ENCODE data around the gene FCAMR. TPM values are rescaled to one million over a fixed set of nuclear protein-coding genes. Genes with fewer than 3 reads are reported as not detected.

The FCAMR gene
- total and polyA plus RNA-seq, 9 donors: not detected

- Histone ChIP-seq H3K36me3 (no peaks in the 10 kb centered on the region), H3K9me3 (no peaks in the 10 kb centered on the region), H3K4me1 (ENCODE audit: insufficient read depth) (no peaks in the 10 kb centered on the region), H3K27ac (no peak overlapping the region), H3K27me3 (no peaks in the 10 kb centered on the region), H3K4me3 (no peak overlapping the region)
- 23 to 53% (median 36%) methylated on average over 5 of the region's 5 CpGs for WGBS, 3 donors
- no peak for DNase-seq
- intact Hi-C loops (cut with DNase I): no loop called here
- TF ChIP-seq, protein P1, sequence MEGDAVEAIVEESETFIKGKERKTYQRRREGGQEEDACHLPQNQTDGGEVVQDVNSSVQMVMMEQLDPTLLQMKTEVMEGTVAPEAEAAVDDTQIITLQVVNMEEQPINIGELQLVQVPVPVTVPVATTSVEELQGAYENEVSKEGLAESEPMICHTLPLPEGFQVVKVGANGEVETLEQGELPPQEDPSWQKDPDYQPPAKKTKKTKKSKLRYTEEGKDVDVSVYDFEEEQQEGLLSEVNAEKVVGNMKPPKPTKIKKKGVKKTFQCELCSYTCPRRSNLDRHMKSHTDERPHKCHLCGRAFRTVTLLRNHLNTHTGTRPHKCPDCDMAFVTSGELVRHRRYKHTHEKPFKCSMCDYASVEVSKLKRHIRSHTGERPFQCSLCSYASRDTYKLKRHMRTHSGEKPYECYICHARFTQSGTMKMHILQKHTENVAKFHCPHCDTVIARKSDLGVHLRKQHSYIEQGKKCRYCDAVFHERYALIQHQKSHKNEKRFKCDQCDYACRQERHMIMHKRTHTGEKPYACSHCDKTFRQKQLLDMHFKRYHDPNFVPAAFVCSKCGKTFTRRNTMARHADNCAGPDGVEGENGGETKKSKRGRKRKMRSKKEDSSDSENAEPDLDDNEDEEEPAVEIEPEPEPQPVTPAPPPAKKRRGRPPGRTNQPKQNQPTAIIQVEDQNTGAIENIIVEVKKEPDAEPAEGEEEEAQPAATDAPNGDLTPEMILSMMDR (IDR thresholded peaks at IDR 0.05): no peak
- TF ChIP-seq POLR2A (IDR thresholded peaks at IDR 0.05) (no peak), EP300 (IDR thresholded peaks at IDR 0.05) (no peak)
Observed at GRCh38 chr1:206969090-206969489, 1.2 kb downstream of the FCAMR start.

- TF ChIP-seq, protein P1 (IDR thresholded peaks at IDR 0.05): no peak
- no peak for TF ChIP-seq EP300 (IDR thresholded peaks at IDR 0.05)
- TF ChIP-seq POLR2A (IDR thresholded peaks at IDR 0.05): no peak
- intact Hi-C loops (cut with DNase I): no loop called here
- no peaks in the 10 kb centered on the region for H3K9me3 ChIP-seq
- no peak for DNase-seq
- H3K27ac ChIP-seq: no peak overlapping the region
- no peak overlapping the region for H3K4me3 ChIP-seq
- H3K4me1 ChIP-seq (ENCODE audit: insufficient read depth): no peaks in the 10 kb centered on the region
- no peaks in the 10 kb centered on the region for H3K27me3 ChIP-seq
- H3K36me3 ChIP-seq: no peaks in the 10 kb centered on the region
- whole genome bisulfite sequencing, 3 donors: 62 to 79% (median 64%) methylated on average over 8 of the region's 8 CpGs
Observed at GRCh38 chr1:206967096-206967849, 3.0 kb downstream of the FCAMR start.

DNA sequence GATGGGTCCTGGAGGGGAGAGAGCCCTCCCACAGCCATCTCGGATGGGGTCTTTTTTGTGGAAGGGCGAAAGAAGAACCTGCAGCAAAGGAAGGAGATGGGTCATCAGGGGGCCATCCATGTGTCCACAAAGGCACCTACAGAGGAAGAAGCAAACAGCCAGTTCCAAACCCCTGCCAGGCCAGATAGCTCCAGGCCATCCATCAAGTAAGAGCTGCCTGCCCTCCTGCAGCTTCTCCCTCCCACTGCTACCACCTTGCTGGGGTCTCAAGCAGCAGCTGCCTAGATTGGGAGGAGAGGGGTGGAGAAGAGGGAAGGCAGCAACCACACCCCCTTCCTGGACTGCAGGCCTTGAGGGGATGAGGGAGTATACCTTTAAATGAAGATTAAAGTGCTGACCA lies 4.5 kb downstream of the FCAMR start:
- TF ChIP-seq POLR2A (IDR thresholded peaks at IDR 0.05): no peak
- TF ChIP-seq, protein P1 (IDR thresholded peaks at IDR 0.05): no peak
- no peak for TF ChIP-seq EP300 (IDR thresholded peaks at IDR 0.05)
- no peaks in the 10 kb centered on the region for H3K27me3 ChIP-seq
- 89 to 92% (median 89%) methylated on average over 2 of the region's 2 CpGs for whole genome bisulfite sequencing, 3 donors
- H3K4me3 ChIP-seq: no peak overlapping the region
- DNase-seq: no peak
- H3K27ac ChIP-seq: no peak overlapping the region
- no peaks in the 10 kb centered on the region for H3K36me3 ChIP-seq
- H3K9me3 ChIP-seq: no peaks in the 10 kb centered on the region
- H3K4me1 ChIP-seq (ENCODE audit: insufficient read depth): no peaks in the 10 kb centered on the region
- intact Hi-C loops (cut with DNase I): no loop called here

- Histone ChIP-seq H3K27ac (no peak overlapping the region), H3K4me1 (ENCODE audit: insufficient read depth) (no peaks in the 10 kb centered on the region), H3K36me3 (no peaks in the 10 kb centered on the region), H3K4me3 (no peak overlapping the region), H3K9me3 (no peaks in the 10 kb centered on the region), H3K27me3 (no peaks in the 10 kb centered on the region)
- DNase-seq: no peak
- 71 to 95% (median 92%) methylated on average over 1 of the region's 1 CpG for WGBS, 3 donors
- intact Hi-C loops (cut with DNase I): no loop called here
- no peak for TF ChIP-seq POLR2A (IDR thresholded peaks at IDR 0.05)
- TF ChIP-seq EP300 (IDR thresholded peaks at IDR 0.05): no peak
- TF ChIP-seq, protein P1 (IDR thresholded peaks at IDR 0.05): no peak
Observed at GRCh38 chr1:206963740-206964139, 6.5 kb downstream of the FCAMR start.
